ENCODE measurements around the gene INO80. TPM values are rescaled to one million over a fixed set of nuclear protein-coding genes. Genes with fewer than 3 reads are reported as not detected.

Gene INO80
- total RNA-seq, 4 donors from 2014 or later = 27.9 to 31.6 (median 28.4) TPM

DNA sequence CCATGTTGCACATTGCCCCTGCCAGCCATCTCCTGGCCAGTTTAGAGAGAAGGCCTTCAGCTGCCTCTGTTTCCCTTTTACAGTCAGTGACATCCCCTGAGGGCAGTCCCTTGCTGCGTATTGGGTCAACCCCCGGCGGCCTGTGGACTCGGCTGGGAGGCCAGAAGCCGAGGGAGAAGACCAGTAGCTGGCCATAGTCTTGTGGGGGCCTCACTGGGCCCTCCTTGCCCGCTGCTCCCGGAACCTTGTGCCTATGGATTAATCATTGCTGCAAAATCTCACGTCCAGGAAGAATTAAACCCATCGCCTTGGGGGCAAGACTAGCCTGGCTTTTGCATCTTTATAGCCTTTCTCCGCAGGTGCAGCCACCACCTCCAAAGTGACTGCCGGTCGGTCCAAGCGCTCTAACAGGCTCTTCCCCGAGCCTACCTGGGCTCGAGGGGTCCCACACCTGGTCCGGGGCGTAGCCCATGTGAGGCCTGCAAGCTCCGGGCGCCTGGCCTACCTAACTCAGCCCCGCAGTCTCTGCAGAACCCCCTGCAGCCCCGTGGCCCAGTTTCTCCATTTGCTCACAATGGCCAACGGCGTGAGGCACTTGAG is 163.7 kb downstream of the INO80 start:
- ATAC-seq (ENCODE audit: low FRiP score) (no peak), DNase-seq (ENCODE audit: low spot score) (no peak)
- TF ChIP-seq, protein P1, sequence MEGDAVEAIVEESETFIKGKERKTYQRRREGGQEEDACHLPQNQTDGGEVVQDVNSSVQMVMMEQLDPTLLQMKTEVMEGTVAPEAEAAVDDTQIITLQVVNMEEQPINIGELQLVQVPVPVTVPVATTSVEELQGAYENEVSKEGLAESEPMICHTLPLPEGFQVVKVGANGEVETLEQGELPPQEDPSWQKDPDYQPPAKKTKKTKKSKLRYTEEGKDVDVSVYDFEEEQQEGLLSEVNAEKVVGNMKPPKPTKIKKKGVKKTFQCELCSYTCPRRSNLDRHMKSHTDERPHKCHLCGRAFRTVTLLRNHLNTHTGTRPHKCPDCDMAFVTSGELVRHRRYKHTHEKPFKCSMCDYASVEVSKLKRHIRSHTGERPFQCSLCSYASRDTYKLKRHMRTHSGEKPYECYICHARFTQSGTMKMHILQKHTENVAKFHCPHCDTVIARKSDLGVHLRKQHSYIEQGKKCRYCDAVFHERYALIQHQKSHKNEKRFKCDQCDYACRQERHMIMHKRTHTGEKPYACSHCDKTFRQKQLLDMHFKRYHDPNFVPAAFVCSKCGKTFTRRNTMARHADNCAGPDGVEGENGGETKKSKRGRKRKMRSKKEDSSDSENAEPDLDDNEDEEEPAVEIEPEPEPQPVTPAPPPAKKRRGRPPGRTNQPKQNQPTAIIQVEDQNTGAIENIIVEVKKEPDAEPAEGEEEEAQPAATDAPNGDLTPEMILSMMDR (IDR thresholded peaks at IDR 0.05) = no peak

DNA sequence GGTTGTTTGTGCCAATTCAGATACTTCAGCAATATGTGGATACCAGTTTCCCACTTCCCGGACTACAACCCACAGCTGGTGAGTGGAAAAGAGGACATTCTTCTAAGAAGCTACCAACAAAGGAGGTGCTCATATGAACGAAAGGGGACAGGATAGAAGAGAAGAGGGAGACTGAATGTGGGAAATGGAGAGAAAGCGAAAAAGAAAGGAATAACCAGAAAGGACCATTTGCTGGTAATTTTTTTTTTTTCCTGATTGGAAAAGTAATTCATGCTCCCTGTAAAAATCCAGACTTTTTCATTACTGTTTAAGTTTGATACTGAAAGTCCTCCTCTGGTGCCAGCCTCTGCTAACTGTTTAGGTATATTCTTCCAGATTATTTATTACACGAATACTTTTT is 164.3 kb downstream of the INO80 start:
- TF ChIP-seq, protein P1 (IDR thresholded peaks at IDR 0.05) = no peak
- DNase-seq (ENCODE audit: low spot score) (no peak), ATAC-seq (ENCODE audit: low FRiP score) (no peak)

DNA sequence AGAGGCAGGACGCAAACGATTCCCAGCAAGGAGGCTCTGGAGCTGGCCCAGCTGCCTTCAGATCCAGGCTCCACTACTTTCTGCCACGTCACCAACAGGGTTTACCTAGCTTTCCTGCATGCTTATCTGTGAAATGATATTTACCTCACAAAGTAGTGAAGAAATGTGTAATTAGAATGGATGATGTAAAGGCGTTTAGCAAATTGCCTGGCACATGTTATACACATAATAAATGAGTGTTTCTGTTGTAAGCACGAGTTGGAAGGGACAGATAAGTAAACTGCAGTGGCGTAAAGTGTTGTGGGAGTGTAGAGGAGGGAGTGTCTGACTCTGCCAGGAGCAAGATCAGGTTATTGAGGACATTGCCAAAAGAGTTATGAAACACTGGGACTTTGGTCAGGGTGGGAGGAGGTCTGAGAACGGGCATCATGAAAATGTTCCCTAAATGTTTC is 166.3 kb downstream of the INO80 start:
- DNase-seq (ENCODE audit: low spot score) = no peak
- TF ChIP-seq, protein P1 (IDR thresholded peaks at IDR 0.05) = no peak
- ATAC-seq (ENCODE audit: low FRiP score) = peak; percentile 79

DNA sequence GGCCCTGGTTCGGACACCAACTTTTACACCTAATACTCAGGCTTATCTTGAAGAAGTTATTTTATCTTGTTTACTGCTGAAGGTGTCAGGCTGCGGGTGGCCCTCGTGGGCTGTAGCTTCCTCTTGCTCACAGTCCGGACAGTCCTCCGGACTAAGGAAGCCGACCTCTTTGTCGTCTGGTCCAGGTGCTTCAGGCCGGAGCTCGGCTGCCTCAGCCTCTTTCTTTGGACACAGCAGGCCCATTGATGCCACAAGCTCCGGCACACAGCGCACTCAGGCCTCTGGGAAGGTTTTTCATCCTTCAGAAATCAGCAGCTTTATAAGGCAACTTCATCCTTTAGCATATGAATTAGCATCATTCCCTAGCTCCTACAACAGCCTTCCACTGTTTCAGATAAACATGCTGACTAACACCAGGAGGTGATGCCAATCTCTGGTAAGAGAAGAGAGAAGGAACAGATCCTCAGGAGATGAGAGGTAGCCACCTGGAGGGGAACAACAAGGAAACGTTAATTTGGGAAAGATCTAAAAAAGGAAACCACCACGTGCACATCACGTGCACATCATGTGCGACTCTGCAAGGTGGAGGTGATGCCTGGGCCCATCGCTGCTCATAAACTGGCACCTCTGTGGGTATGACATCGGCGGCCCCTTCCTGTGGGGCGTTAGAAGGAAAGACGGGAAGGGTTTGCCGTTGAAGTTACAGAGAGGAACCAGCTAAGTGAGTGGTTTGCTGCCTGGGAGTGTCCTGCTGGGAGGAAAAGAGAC is 167.2 kb downstream of the INO80 start:
- TF ChIP-seq, protein P1 (IDR thresholded peaks at IDR 0.05) = no peak
- DNase-seq (ENCODE audit: low spot score) (no peak), ATAC-seq (ENCODE audit: low FRiP score) (no peak)

DNA sequence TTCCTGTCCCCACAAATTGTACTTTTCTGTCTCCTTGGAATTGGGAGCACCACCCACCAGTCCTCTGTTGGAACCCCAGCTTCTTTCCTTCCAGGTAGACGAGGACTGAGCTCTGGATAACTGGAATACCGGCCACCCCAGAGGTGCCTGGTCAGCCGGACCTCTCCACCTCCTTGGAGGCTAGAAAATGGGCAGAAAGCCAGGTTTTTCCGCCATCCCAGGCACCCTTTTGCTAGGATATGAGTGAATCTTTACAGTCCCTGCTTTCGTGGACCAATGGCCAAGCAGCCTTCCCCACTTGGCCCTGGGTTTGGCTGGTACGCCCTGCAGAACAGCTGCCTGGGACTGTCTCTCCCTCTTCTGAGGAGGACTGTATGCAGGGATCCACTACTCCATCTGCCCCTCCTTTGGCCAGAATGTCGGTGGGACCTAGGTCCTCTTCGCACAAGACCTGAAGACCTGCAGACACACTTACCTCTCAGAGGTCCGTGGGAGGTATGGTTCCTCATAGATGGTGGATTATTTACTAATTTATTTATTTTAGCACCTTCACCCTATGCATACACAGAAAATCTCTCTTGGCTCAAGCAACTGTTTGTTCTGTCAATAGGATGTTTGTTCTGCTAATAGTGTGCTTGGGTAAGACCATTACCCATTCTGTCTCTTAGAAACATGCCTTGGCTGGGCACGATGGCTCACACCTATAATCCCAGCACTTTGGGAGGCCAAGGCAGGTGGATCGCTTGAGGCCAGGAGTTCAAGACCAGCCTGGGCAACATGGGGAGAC is 171.4 kb downstream of the INO80 start:
- DNase-seq (ENCODE audit: low spot score) (no peak), ATAC-seq (ENCODE audit: low FRiP score) (no peak)
- TF ChIP-seq, protein P1 (IDR thresholded peaks at IDR 0.05) = no peak

DNA sequence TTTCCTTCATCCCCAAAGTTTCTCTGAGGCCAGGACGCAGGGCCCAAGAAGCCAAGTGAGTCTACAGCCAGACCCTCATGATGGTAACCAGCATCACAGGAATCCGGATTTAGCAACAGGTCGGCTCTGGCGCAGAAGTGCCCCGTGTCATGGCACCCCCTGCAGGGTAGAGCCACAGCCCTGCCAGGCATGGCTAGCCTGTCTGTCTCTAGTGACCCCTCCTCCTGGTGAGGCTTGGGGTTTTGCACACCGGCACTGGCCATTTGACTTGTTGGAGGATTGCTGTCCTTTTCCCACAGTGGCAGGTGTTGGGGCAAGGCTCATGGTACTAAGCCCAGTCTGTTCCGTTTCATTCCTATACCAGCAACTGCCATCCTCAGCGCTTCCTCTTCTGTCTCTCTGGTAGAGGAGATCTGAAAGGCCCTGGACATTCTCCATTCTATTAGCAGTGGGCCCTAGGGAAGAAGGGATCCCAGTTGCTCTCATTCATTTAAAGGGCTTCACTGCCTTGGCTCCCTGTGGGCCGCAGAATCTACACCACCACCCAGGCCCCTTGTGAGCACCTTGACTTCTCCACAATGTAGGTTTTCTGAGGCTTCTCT is 172.2 kb downstream of the INO80 start:
- TF ChIP-seq, protein P1 (IDR thresholded peaks at IDR 0.05) = no peak
- DNase-seq (ENCODE audit: low spot score) (no peak), ATAC-seq (ENCODE audit: low FRiP score) (no peak)
